ENCODE data around the gene UVRAG.

UVRAG gene

GRCh38 chr11:75827562-75827961, 12.6 kb downstream of the UVRAG start:
- in situ Hi-C loops (cut with HindIII; ENCODE audit: low sequenced_read_pairs): no loop called here
- H3K4me3 ChIP-seq (ENCODE audit: low read depth, low read length): no peak overlapping the region
- DNase-seq (ENCODE audit: low read depth): no peak
- TF ChIP-seq CTCF (IDR thresholded peaks at IDR 0.05; ENCODE audit: low read depth, low read length, missing control alignments): no peak

- no peak for DNase-seq (ENCODE audit: low read depth)
- no peak overlapping the region for H3K4me3 ChIP-seq (ENCODE audit: low read depth, low read length)
- in situ Hi-C loops (cut with HindIII; ENCODE audit: low sequenced_read_pairs): no loop called here
- TF ChIP-seq CTCF (IDR thresholded peaks at IDR 0.05; ENCODE audit: low read depth, low read length, missing control alignments): no peak
Measured at GRCh38 chr11:75831915-75832502, 17.0 kb downstream of the UVRAG start.

- DNase-seq (ENCODE audit: low read depth): no peak
- H3K4me3 ChIP-seq (ENCODE audit: low read depth, low read length): no peak overlapping the region
- no peak for TF ChIP-seq CTCF (IDR thresholded peaks at IDR 0.05; ENCODE audit: low read depth, low read length, missing control alignments)
- in situ Hi-C loops (cut with HindIII; ENCODE audit: low sequenced_read_pairs): no loop called here
Measured at GRCh38 chr11:75834728-75835127, 19.7 kb downstream of the UVRAG start.

- no peak for TF ChIP-seq CTCF (IDR thresholded peaks at IDR 0.05; ENCODE audit: low read depth, low read length, missing control alignments)
- no peak overlapping the region for H3K4me3 ChIP-seq (ENCODE audit: low read depth, low read length)
- DNase-seq (ENCODE audit: low read depth): no peak
- in situ Hi-C loops (cut with HindIII; ENCODE audit: low sequenced_read_pairs): no loop called here
Measured at GRCh38 chr11:75836417-75836816, 21.4 kb downstream of the UVRAG start.

DNA sequence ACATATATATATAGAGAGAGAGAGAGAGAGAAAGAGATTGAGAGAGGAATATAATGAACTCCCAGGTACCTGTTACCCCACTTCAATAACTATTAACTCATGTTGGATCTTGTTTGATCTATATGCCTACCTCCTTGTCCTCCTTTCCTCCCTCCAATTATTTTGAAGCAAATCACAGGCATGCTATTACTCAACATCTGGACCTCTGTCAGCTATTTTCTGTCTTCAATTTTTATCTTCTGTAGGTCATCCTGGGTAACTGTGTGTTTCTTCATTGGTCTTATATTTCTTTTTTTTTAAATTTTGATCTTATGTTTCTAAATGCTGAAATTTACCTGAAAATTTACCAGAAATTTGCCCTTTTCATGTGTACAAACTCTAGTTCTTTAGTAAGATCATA, 24.8 kb downstream of the UVRAG start:
- in situ Hi-C loops (cut with HindIII; ENCODE audit: low sequenced_read_pairs): no loop called here
- TF ChIP-seq CTCF (IDR thresholded peaks at IDR 0.05; ENCODE audit: low read depth, low read length, missing control alignments): no peak
- no peak for DNase-seq (ENCODE audit: low read depth)
- H3K4me3 ChIP-seq (ENCODE audit: low read depth, low read length): no peak overlapping the region

GRCh38 chr11:75840522-75840921, 25.5 kb downstream of the UVRAG start:
- no peak for DNase-seq (ENCODE audit: low read depth)
- no peak overlapping the region for H3K4me3 ChIP-seq (ENCODE audit: low read depth, low read length)
- TF ChIP-seq CTCF (IDR thresholded peaks at IDR 0.05; ENCODE audit: low read depth, low read length, missing control alignments): no peak
- in situ Hi-C loops (cut with HindIII; ENCODE audit: low sequenced_read_pairs): no loop called here

GRCh38 chr11:75841739-75842138, 26.7 kb downstream of the UVRAG start:
- TF ChIP-seq CTCF (IDR thresholded peaks at IDR 0.05; ENCODE audit: low read depth, low read length, missing control alignments): no peak
- no peak for DNase-seq (ENCODE audit: low read depth)
- in situ Hi-C loops (cut with HindIII; ENCODE audit: low sequenced_read_pairs): no loop called here
- no peak overlapping the region for H3K4me3 ChIP-seq (ENCODE audit: low read depth, low read length)
